ENCODE data around the gene FYN.

Gene FYN

GRCh38 chr6:111779660-111780059, 93.6 kb downstream of the FYN start:
- no peaks in the 10 kb centered on the region for H3K27me3 Mint-ChIP-seq (ENCODE audit: low read depth)
- no peak overlapping the region for H3K4me3 Mint-ChIP-seq
- no peaks in the 10 kb centered on the region for H3K9me3 Mint-ChIP-seq
- peak overlapping the region in 1 of 3 experiments; percentile 8 for H3K27ac Mint-ChIP-seq
- TF ChIP-seq CTCF (IDR thresholded peaks at IDR 0.05; ENCODE audit: unreplicated experiment in 3 of 3): no peak
- H3K4me1 Mint-ChIP-seq: peaks cover 82% of the 10 kb centered on the region
- peaks cover 20% of the 10 kb centered on the region for H3K36me3 Mint-ChIP-seq (ENCODE audit: low read depth)

GRCh38 chr6:111779031-111779430, 94.2 kb downstream of the FYN start:
- Mint-ChIP-seq H3K9me3 (no peaks in the 10 kb centered on the region), H3K36me3 (ENCODE audit: low read depth) (peaks cover 20% of the 10 kb centered on the region), H3K4me3 (no peak overlapping the region), H3K4me1 (peaks cover 75% of the 10 kb centered on the region), H3K27me3 (ENCODE audit: low read depth) (no peaks in the 10 kb centered on the region), H3K27ac (peak overlapping the region in 1 of 3 experiments; percentile 22)
- TF ChIP-seq CTCF (IDR thresholded peaks at IDR 0.05; ENCODE audit: unreplicated experiment in 3 of 3): no peak

GRCh38 chr6:111777357-111777756, 95.9 kb downstream of the FYN start:
- no peak overlapping the region for H3K4me3 Mint-ChIP-seq
- H3K4me1 Mint-ChIP-seq: peaks cover 60% of the 10 kb centered on the region
- H3K27ac Mint-ChIP-seq: peak overlapping the region; percentile 22 to 75 (median 70)
- H3K36me3 Mint-ChIP-seq (ENCODE audit: low read depth): peaks cover 10% of the 10 kb centered on the region
- TF ChIP-seq CTCF (IDR thresholded peaks at IDR 0.05; ENCODE audit: unreplicated experiment in 3 of 3): no peak
- H3K9me3 Mint-ChIP-seq: no peaks in the 10 kb centered on the region
- H3K27me3 Mint-ChIP-seq (ENCODE audit: low read depth): no peaks in the 10 kb centered on the region

- Mint-ChIP-seq H3K36me3 (ENCODE audit: low read depth) (peaks cover 15% of the 10 kb centered on the region), H3K4me1 (peaks cover 56% of the 10 kb centered on the region), H3K4me3 (peak overlapping the region in 1 of 3 experiments; percentile 12), H3K9me3 (no peaks in the 10 kb centered on the region), H3K27me3 (ENCODE audit: low read depth) (no peaks in the 10 kb centered on the region), H3K27ac (peak overlapping the region; percentile 19 to 75 (median 68))
- TF ChIP-seq CTCF (IDR thresholded peaks at IDR 0.05; ENCODE audit: unreplicated experiment in 3 of 3): no peak
These were observed 96.7 kb downstream of the FYN start for GRCh38 chr6:111776236-111777221.

- H3K4me3 Mint-ChIP-seq: no peak overlapping the region
- peak overlapping the region; percentile 15 to 75 (median 63) for H3K27ac Mint-ChIP-seq
- no peaks in the 10 kb centered on the region for H3K27me3 Mint-ChIP-seq (ENCODE audit: low read depth)
- H3K9me3 Mint-ChIP-seq: no peaks in the 10 kb centered on the region
- peaks cover 19% of the 10 kb centered on the region for H3K36me3 Mint-ChIP-seq (ENCODE audit: low read depth)
- TF ChIP-seq CTCF (IDR thresholded peaks at IDR 0.05; ENCODE audit: unreplicated experiment in 3 of 3): no peak
- peaks cover 56% of the 10 kb centered on the region for H3K4me1 Mint-ChIP-seq
These were observed 97.9 kb downstream of the FYN start for GRCh38 chr6:111775145-111775922.

Data from nephron (organoid).